GM12878 (cell line): ENCODE results near the gene PTEN. TPM values are rescaled to one million over a fixed set of nuclear protein-coding genes. Genes with fewer than 3 reads are reported as not detected.

Experiments
- ATAC-seq: fragments of 200-7000 bp; cut with Tn5 transposase; 3 replicates; pipeline ENCODE4 v1.9.1; 2020; ENCODE audit warnings: mild to moderate bottlenecking, moderate library complexity
- BruUV-seq: library from RNA; stranded (reverse); fragments of 400-500 nt; replicated peaks from 2 replicates; lab custom pipeline; 2021; lab: Mats Ljungman, UMichigan
- CTCF ChIA-PET: fragments of 300-600 bp; sonication (Branson Sonifier 250); formaldehyde crosslinking; extraction: SDS; loops from one replicate; lab custom pipeline; 2021; ENCODE audit warnings: inconsistent platforms; lab: Yijun Ruan, JAX
- POLR2A ChIA-PET: fragments of 350-600 bp; formaldehyde crosslinking; extraction: SDS; loops from one replicate; lab custom pipeline; 2021; ENCODE audit warnings: inconsistent platforms; lab: Charles Lee
- RAD21 ChIA-PET: fragments of 300-600 bp; sonication (Branson Sonifier 250); formaldehyde crosslinking; loops from one replicate; lab custom pipeline; 2023; ENCODE audit warnings: antibody characterized with exemption; ENCODE audit not compliant: unreplicated experiment; lab: Charles Lee
- SMC1A ChIA-PET: fragments of 300-600 bp; sonication (Branson Sonifier 250); formaldehyde crosslinking; loops from one replicate; lab custom pipeline; 2023; ENCODE audit not compliant: unreplicated experiment, uncharacterized antibody; lab: Charles Lee
- DNase-seq: peaks from one replicate; pipeline ENCODE4 v3.0.0-alpha.2; 2011; ENCODE audit warnings: low read depth, low spot score
- FAIRE-seq: peaks from 3 replicates; lab custom pipeline; 2011; peaks lifted over from hg19 to GRCh38; lab: Jason Lieb, UNC
- H2AFZ ChIP-seq: 2 replicates; pipeline ENCODE4 v1.6.0; 2011; ENCODE audit warnings: low read depth, low read length, control low read depth; ENCODE audit not compliant: control insufficient read depth
- H3K27ac ChIP-seq: 2 replicates; pipeline ENCODE4 v1.5.1; 2011; ENCODE audit warnings: control low read depth; ENCODE audit not compliant: control insufficient read depth, insufficient read depth
- H3K27me3 ChIP-seq, 2 experiments: replicated peaks in 1 of 2; 2 replicates each; pipeline versions ENCODE4 v1.6.0 to v1.6.1; 2011; ENCODE audit warnings: low read length in 1 of 2; ENCODE audit not compliant: control insufficient read depth in 2 of 2, insufficient read depth in 2 of 2
- H3K36me3 ChIP-seq, 2 experiments: 2 replicates each; pipeline ENCODE4 v1.5.1; 2011; ENCODE audit warnings: low read length in 1 of 2; ENCODE audit not compliant: control insufficient read depth in 2 of 2, insufficient read depth in 2 of 2
- H3K4me1 ChIP-seq: 2 replicates; pipeline ENCODE4 v1.6.1; 2011; ENCODE audit warnings: mild to moderate bottlenecking, low read length, moderate library complexity, mixed read lengths; ENCODE audit not compliant: control insufficient read depth, insufficient read depth
- H3K4me2 ChIP-seq: 2 replicates; pipeline ENCODE4 v1.6.0; 2011; ENCODE audit warnings: control low read depth; ENCODE audit not compliant: control insufficient read depth, insufficient read depth
- H3K4me3 ChIP-seq: fragments of 200-600 bp; sonication (generic); 2 replicates; pipeline ENCODE4 v1.5.1; 2016
- H3K79me2 ChIP-seq: 2 replicates; pipeline ENCODE4 v1.6.0; 2011; ENCODE audit warnings: low read length; ENCODE audit not compliant: control insufficient read depth, insufficient read depth
- H3K9ac ChIP-seq: 2 replicates; pipeline ENCODE4 v1.8.0; 2011; ENCODE audit warnings: low read length, control low read depth, mixed read lengths; ENCODE audit not compliant: control insufficient read depth, insufficient read depth
- H3K9me3 ChIP-seq: replicated peaks from 3 replicates; pipeline ENCODE4 v1.5.1; 2011; ENCODE audit warnings: mild to moderate bottlenecking, low read length; ENCODE audit not compliant: control insufficient read depth, insufficient read depth
- H4K20me1 ChIP-seq: 2 replicates; pipeline ENCODE4 v1.6.0; 2011; ENCODE audit not compliant: control insufficient read depth, insufficient read depth
- BACH1 ChIP-seq: fragments of 450-650 bp; IDR thresholded peaks from 2 replicates; pipeline ENCODE4 v1.6.1; 2017; ENCODE audit warnings: mild to moderate bottlenecking, borderline replicate concordance
- EED ChIP-seq: sonication (generic); IDR thresholded peaks from 2 replicates; pipeline ENCODE4 v1.6.1; 2016; ENCODE audit warnings: antibody characterized with exemption, low read depth
- WGBS: methylation state at CpG from one replicate; pipeline ENCODE4 v1.1.6; 2016; ENCODE audit warnings: low lambda C conversion rate; ENCODE audit not compliant: insufficient replicate concordance, insufficient coverage; ENCODE audit errors: missing lambda C conversion rate; 5-methylcytosine and 5-hydroxymethylcytosine counted together
- in situ Hi-C: fragments of 300-500 bp; cut with MboI; formaldehyde crosslinking; loops from 9 replicates; pipeline ENCODE4 v1.14.3; 2018; ENCODE audit warnings: mixed read lengths
- intact Hi-C: fragments of 100-400 bp; cut with micrococcal nuclease; formaldehyde crosslinking; loops from one replicate; pipeline ENCODE4 v1.14.2; 2022; ENCODE audit not compliant: unreplicated experiment
- polyA plus RNA-seq, 11 experiments: library from polyadenylated mRNA; depleted of rRNA in 4 of 11; unstranded in 6 of 11; stranded (reverse) in 5 of 11; fragments of >200 nt; fragmentation: Nextera tagmentation in 4 of 11; fragmentation: Illumina TruSeq in 1 of 11; extraction: Ambion mirVana in 4 of 11; extraction: Trizol in 1 of 11; gene quantifications; 1 replicate in 1 of 11; 2 replicates in 10 of 11; pipeline versions ENCODE4 v1.2.1 to v1.2.3, GENCODE V29; 2011 to 2016; ENCODE audit warnings: inconsistent platforms in 2 of 11, missing spikeins in 2 of 11, low read depth in 1 of 11
- total RNA-seq, 4 experiments: library from RNA; depleted of rRNA in 3 of 4; stranded (reverse); fragments of >200 nt in 3 of 4; fragmentation: Illumina TruSeq in 1 of 4; extraction: Trizol in 1 of 4; gene quantifications; 2 replicates each; pipeline versions ENCODE4 v1.2.1 to v1.2.3, GENCODE V29; 2013 to 2021
- TF ChIP-seq, protein P1 (sequence below): fragments of 450-650 bp; IDR thresholded peaks from 2 replicates; pipeline ENCODE4 v1.6.1; 2017; ENCODE audit warnings: mild to moderate bottlenecking
- TF ChIP-seq, protein P2 (sequence below): IDR thresholded peaks from 2 replicates; pipeline ENCODE4 v1.6.1; 2012; ENCODE audit warnings: mild to moderate bottlenecking, low read depth, low read length
- TF ChIP-seq, protein P3 (sequence below): IDR thresholded peaks from 2 replicates; pipeline ENCODE4 v1.6.1; 2011; ENCODE audit warnings: mild to moderate bottlenecking, low read depth, low read length, moderate library complexity; ENCODE audit not compliant: insufficient replicate concordance
- TF ChIP-seq, protein P4 (sequence below), 3 experiments: IDR thresholded peaks in 2 of 3; conservative IDR thresholded peaks in 1 of 3; 2 replicates each; pipeline ENCODE4 v1.5.1; 2011; ENCODE audit warnings: low read depth in 3 of 3, low read length in 3 of 3, mild to moderate bottlenecking in 3 of 3, control low read depth in 2 of 3, moderate library complexity in 2 of 3, inconsistent platforms in 1 of 3, mixed read lengths in 1 of 3; ENCODE audit not compliant: control insufficient read depth in 2 of 3, insufficient read depth in 1 of 3; ENCODE audit errors: extremely low read depth in 1 of 3

Gene PTEN
- total and polyA plus RNA-seq, 10 of the 15 experiments (the other 5 are each of a cell fraction or from before 2014, with no cell fraction given), result 26.1 to 175 (median 58.1) TPM

DNA sequence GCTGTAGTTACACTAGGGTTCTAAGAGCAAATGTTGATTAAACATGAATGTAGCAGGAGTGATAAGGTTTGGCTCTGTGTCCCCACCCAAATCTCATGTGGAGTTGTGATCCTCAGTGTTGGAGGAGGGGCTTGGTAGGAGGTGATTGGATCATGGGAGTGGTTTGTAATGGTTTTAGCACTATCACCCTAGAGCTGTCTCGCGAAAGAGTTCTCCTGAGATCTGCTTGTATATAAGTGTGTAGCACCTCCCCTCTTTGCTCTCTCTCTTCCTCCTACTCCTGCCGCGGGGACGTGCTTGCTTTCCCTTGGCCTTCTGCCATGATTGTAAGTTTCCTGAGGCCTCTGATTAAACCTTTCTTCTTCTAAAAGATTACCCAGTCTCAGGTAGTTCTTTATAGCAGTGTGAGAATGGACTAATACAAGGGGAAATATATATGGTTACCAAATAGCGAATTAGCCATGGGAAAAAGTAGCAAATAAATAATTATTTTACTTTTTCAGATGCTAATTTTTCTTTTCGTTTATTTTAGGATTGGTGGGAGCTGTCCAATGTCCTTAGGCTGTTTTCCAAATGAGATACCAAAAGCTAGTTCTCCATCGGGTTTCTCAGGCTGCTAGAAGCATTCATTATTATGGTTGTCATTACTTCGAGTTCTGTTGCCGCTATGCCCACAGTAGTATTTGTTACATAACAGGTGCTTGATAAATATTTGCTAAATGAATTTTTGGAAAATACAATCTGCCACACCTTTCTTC is 58.7 kb downstream of the PTEN start:
- in situ Hi-C loops, result no loop called here

More for the DNA sequence above, 58.7 kb downstream of the PTEN start:
- no peak overlapping the region for H3K9ac ChIP-seq
- no peak overlapping the region for H2AFZ ChIP-seq
- peaks cover 8% of the 10 kb centered on the region for H3K4me1 ChIP-seq
- 98% methylated on average over 10 of the region's 10 CpGs for WGBS
- H3K4me3 ChIP-seq, result no peak overlapping the region
- TF ChIP-seq, protein P1, sequence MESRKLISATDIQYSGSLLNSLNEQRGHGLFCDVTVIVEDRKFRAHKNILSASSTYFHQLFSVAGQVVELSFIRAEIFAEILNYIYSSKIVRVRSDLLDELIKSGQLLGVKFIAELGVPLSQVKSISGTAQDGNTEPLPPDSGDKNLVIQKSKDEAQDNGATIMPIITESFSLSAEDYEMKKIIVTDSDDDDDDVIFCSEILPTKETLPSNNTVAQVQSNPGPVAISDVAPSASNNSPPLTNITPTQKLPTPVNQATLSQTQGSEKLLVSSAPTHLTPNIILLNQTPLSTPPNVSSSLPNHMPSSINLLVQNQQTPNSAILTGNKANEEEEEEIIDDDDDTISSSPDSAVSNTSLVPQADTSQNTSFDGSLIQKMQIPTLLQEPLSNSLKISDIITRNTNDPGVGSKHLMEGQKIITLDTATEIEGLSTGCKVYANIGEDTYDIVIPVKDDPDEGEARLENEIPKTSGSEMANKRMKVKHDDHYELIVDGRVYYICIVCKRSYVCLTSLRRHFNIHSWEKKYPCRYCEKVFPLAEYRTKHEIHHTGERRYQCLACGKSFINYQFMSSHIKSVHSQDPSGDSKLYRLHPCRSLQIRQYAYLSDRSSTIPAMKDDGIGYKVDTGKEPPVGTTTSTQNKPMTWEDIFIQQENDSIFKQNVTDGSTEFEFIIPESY, result 0 out of 2 replicates have a peak, but pooled peaks have one; percentile 17
- TF ChIP-seq EED, result no peak
- TF ChIP-seq BACH1, result no peak
- TF ChIP-seq, protein P2, sequence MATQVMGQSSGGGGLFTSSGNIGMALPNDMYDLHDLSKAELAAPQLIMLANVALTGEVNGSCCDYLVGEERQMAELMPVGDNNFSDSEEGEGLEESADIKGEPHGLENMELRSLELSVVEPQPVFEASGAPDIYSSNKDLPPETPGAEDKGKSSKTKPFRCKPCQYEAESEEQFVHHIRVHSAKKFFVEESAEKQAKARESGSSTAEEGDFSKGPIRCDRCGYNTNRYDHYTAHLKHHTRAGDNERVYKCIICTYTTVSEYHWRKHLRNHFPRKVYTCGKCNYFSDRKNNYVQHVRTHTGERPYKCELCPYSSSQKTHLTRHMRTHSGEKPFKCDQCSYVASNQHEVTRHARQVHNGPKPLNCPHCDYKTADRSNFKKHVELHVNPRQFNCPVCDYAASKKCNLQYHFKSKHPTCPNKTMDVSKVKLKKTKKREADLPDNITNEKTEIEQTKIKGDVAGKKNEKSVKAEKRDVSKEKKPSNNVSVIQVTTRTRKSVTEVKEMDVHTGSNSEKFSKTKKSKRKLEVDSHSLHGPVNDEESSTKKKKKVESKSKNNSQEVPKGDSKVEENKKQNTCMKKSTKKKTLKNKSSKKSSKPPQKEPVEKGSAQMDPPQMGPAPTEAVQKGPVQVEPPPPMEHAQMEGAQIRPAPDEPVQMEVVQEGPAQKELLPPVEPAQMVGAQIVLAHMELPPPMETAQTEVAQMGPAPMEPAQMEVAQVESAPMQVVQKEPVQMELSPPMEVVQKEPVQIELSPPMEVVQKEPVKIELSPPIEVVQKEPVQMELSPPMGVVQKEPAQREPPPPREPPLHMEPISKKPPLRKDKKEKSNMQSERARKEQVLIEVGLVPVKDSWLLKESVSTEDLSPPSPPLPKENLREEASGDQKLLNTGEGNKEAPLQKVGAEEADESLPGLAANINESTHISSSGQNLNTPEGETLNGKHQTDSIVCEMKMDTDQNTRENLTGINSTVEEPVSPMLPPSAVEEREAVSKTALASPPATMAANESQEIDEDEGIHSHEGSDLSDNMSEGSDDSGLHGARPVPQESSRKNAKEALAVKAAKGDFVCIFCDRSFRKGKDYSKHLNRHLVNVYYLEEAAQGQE, result 0 out of 2 replicates have a peak, but pooled peaks have one; percentile 31
- TF ChIP-seq, protein P3, sequence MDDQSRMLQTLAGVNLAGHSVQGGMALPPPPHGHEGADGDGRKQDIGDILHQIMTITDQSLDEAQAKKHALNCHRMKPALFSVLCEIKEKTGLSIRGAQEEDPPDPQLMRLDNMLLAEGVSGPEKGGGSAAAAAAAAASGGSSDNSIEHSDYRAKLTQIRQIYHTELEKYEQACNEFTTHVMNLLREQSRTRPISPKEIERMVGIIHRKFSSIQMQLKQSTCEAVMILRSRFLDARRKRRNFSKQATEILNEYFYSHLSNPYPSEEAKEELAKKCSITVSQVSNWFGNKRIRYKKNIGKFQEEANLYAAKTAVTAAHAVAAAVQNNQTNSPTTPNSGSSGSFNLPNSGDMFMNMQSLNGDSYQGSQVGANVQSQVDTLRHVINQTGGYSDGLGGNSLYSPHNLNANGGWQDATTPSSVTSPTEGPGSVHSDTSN, result no peak
- TF ChIP-seq, protein P4, sequence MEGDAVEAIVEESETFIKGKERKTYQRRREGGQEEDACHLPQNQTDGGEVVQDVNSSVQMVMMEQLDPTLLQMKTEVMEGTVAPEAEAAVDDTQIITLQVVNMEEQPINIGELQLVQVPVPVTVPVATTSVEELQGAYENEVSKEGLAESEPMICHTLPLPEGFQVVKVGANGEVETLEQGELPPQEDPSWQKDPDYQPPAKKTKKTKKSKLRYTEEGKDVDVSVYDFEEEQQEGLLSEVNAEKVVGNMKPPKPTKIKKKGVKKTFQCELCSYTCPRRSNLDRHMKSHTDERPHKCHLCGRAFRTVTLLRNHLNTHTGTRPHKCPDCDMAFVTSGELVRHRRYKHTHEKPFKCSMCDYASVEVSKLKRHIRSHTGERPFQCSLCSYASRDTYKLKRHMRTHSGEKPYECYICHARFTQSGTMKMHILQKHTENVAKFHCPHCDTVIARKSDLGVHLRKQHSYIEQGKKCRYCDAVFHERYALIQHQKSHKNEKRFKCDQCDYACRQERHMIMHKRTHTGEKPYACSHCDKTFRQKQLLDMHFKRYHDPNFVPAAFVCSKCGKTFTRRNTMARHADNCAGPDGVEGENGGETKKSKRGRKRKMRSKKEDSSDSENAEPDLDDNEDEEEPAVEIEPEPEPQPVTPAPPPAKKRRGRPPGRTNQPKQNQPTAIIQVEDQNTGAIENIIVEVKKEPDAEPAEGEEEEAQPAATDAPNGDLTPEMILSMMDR (IDR thresholded peaks at IDR 0.05 in 2 of 3, conservative IDR thresholded peaks at IDR 0.05 in 1 of 3; ENCODE audit: control insufficient read depth in 2 of 3, extremely low read depth in 1 of 3, insufficient read depth in 1 of 3, low read depth in 3 of 3, low read length in 3 of 3), result no peak
- FAIRE-seq (no peak), ATAC-seq (no peak), DNase-seq (no peak)
- intact Hi-C loops, result loop anchor here (5.0 kb wide), 1 partner anchor 40 kb away; no protein-coding TSS in a partner anchor
- H3K79me2 ChIP-seq, result peaks cover 100% of the 10 kb centered on the region
- SMC1A ChIA-PET, result interaction anchor here (1.4 kb wide), 1 partner anchor 33 kb away, joined by 4 read pairs; no protein-coding TSS in a partner anchor
- POLR2A ChIA-PET, result no interaction called here
- CTCF ChIA-PET, result interaction anchor here (1.2 kb wide), 1 partner anchor 196 kb away, joined by 5 read pairs; no protein-coding TSS in a partner anchor
- H3K4me2 ChIP-seq, result no peak overlapping the region
- no peaks in the 10 kb centered on the region for H3K27me3 ChIP-seq
- H3K36me3 ChIP-seq, result peaks cover 6 to 20% of the 10 kb centered on the region in 2 experiments
- RAD21 ChIA-PET, result no interaction called here
- peaks cover 10% of the 10 kb centered on the region for H3K9me3 ChIP-seq
- H4K20me1 ChIP-seq, result no peaks in the 10 kb centered on the region
- no TSS peak for BruUV-seq
- no peak overlapping the region for H3K27ac ChIP-seq
